ENCODE data around the gene PRSS50.

- no peak for TF ChIP-seq CTCF (IDR thresholded peaks at IDR 0.05)
- TF ChIP-seq USF2 (IDR thresholded peaks at IDR 0.05; ENCODE audit: borderline replicate concordance, low read depth, low read length), result no peak
- TF ChIP-seq RCOR1 (IDR thresholded peaks at IDR 0.05; ENCODE audit: low read length), result no peak
- TF ChIP-seq RXRA (IDR thresholded peaks at IDR 0.05; ENCODE audit: borderline replicate concordance, low read depth), result no peak
- no peak for TF ChIP-seq REST (IDR thresholded peaks at IDR 0.05; ENCODE audit: low read depth, low read length)
- no peak for TF ChIP-seq TAF1 (IDR thresholded peaks at IDR 0.05; ENCODE audit: borderline replicate concordance, low read depth, low read length)
- TF ChIP-seq MAX (IDR thresholded peaks at IDR 0.05; ENCODE audit: low read depth), result no peak
Measured at GRCh38 chr3:46695962-46696894, 21.4 kb downstream of the PRSS50 start.
